Natural killer cell (primary cell): ENCODE results near the gene AKR7A2. TPM values are rescaled to one million over a fixed set of nuclear protein-coding genes. Genes with fewer than 3 reads are reported as not detected.
A peak's percentile ranks its signal among the peaks of the same experiment; 100 is the strongest.

Source experiments
- ATAC-seq, 3 donors: fragments of 150-1000 bp in 2 of 3; fragments of 200-7000 bp in 1 of 3; cut with Tn5 transposase; 1 replicate in 1 of 3; 2 replicates in 2 of 3; pipeline ENCODE4 v1.10.0; 2021; ENCODE audit warnings: mild to moderate bottlenecking in 2 of 3, moderate library complexity in 2 of 3
- DNase-seq, 2 donors: peaks; one replicate each; pipeline versions ENCODE4 v3.0.0 to v3.0.0-alpha.2; 2013 to 2021; ENCODE audit warnings: mixed read lengths in 1 of 2
- H3K27ac ChIP-seq: one replicate; pipeline ENCODE4 v1.5.1; 2013; ENCODE audit warnings: mild to moderate bottlenecking, low read length
- H3K27me3 ChIP-seq: one replicate; pipeline ENCODE4 v1.6.1; 2013; ENCODE audit warnings: low read length; ENCODE audit not compliant: control insufficient read depth, insufficient read depth
- H3K36me3 ChIP-seq: one replicate; pipeline ENCODE4 v1.6.1; 2013; ENCODE audit warnings: low read length; ENCODE audit not compliant: control insufficient read depth, insufficient read depth
- H3K4me1 ChIP-seq: one replicate; pipeline ENCODE4 v1.6.1; 2013; ENCODE audit warnings: low read length; ENCODE audit not compliant: control insufficient read depth, insufficient read depth
- H3K4me3 ChIP-seq: one replicate; pipeline ENCODE4 v1.5.1; 2013; ENCODE audit warnings: low read length
- H3K9me3 ChIP-seq: one replicate; pipeline ENCODE4 v1.6.1; 2013; ENCODE audit warnings: low read length; ENCODE audit not compliant: control insufficient read depth, insufficient read depth
- H3K27ac Mint-ChIP-seq, 2 donors: one replicate each; pipeline ENCODE4 v1.8.0; 2022; ENCODE audit warnings: mild to moderate bottlenecking in 2 of 2, mixed read lengths in 2 of 2, moderate library complexity in 1 of 2
- H3K27me3 Mint-ChIP-seq, 2 donors: one replicate each; pipeline ENCODE4 v1.8.0; 2022; ENCODE audit warnings: low read depth in 2 of 2, mixed read lengths in 2 of 2
- H3K36me3 Mint-ChIP-seq: one replicate; pipeline ENCODE4 v1.8.0; 2022; ENCODE audit warnings: mixed read lengths
- H3K4me1 Mint-ChIP-seq, 2 donors: one replicate each; pipeline ENCODE4 v1.8.0; 2022; ENCODE audit warnings: mixed read lengths in 2 of 2
- H3K4me3 Mint-ChIP-seq: one replicate; pipeline ENCODE4 v1.8.0; 2022; ENCODE audit warnings: mild to moderate bottlenecking, moderate library complexity, mixed read lengths
- H3K9me3 Mint-ChIP-seq, 2 donors: one replicate each; pipeline ENCODE4 v1.8.0; 2022; ENCODE audit warnings: mixed read lengths in 2 of 2
- WGBS: methylation state at CpG from one replicate; pipeline ENCODE4 v1.1.7; 2013; ENCODE audit warnings: missing lambda C conversion rate; ENCODE audit not compliant: insufficient coverage; 5-methylcytosine and 5-hydroxymethylcytosine counted together
- intact Hi-C: fragments of 100-400 bp; cut with micrococcal nuclease; formaldehyde crosslinking; loops from one replicate; pipeline ENCODE4 v1.14.2; 2022
- total RNA-seq, 4 donors: library from RNA; stranded (reverse); fragments of 120-200 nt in 1 of 4; gene quantifications; one replicate each; pipeline versions ENCODE4 v1.2.3 to v1.2.4, GENCODE V29; 2013 to 2022
- TF ChIP-seq, protein P1 (sequence below): fragments of 200-600 bp; IDR thresholded peaks from one replicate; pipeline ENCODE4 v1.8.0; 2022; ENCODE audit warnings: antibody characterized with exemption

Gene AKR7A2
- total RNA-seq, 3 donors from 2014 or later (not counting 1 experiment from before 2014, with no cell fraction given) = 25.5 to 31.9 (median 28.9) TPM

DNA sequence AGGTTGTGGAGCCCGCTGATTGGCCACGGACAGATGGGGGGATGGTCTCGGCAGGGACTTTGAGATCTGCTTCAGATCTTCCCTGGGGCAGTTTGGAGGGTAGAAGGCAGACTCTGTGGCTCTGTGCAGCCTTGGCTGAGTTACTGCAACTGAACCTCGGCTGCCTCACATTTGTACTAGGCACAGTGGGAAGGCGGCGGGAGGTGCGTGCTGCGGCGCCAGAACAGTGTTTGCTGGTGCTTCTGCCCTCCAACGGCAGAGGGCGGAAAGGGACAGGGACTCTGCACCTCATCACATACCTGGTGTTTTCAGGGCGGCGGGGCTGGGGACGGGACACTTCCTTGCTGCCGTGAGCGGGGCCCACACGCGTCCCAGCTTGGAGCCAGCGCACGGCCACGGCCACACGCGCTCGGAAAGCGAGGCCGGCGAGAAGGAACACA, 26.4 kb upstream of the AKR7A2 start:
- Mint-ChIP-seq H3K4me3 (no peak overlapping the region), H3K27ac (no peak overlapping the region), H3K4me1 (no peaks in the 10 kb centered on the region), H3K9me3 (no peaks in the 10 kb centered on the region), H3K36me3 (no peaks in the 10 kb centered on the region), H3K27me3 (no peaks in the 10 kb centered on the region)
- DNase-seq = no peak
- no peak for ATAC-seq
- 98% methylated on average over 27 of the region's 27 CpGs for WGBS
- no peaks in the 10 kb centered on the region for H3K27me3 ChIP-seq
- intact Hi-C loops = no loop called here
- H3K9me3 ChIP-seq = no peaks in the 10 kb centered on the region
- peaks cover 29% of the 10 kb centered on the region for H3K36me3 ChIP-seq
- TF ChIP-seq, protein P1, sequence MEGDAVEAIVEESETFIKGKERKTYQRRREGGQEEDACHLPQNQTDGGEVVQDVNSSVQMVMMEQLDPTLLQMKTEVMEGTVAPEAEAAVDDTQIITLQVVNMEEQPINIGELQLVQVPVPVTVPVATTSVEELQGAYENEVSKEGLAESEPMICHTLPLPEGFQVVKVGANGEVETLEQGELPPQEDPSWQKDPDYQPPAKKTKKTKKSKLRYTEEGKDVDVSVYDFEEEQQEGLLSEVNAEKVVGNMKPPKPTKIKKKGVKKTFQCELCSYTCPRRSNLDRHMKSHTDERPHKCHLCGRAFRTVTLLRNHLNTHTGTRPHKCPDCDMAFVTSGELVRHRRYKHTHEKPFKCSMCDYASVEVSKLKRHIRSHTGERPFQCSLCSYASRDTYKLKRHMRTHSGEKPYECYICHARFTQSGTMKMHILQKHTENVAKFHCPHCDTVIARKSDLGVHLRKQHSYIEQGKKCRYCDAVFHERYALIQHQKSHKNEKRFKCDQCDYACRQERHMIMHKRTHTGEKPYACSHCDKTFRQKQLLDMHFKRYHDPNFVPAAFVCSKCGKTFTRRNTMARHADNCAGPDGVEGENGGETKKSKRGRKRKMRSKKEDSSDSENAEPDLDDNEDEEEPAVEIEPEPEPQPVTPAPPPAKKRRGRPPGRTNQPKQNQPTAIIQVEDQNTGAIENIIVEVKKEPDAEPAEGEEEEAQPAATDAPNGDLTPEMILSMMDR = no peak
- no peak overlapping the region for H3K4me3 ChIP-seq
- H3K27ac ChIP-seq = no peak overlapping the region
- H3K4me1 ChIP-seq = no peaks in the 10 kb centered on the region

DNA sequence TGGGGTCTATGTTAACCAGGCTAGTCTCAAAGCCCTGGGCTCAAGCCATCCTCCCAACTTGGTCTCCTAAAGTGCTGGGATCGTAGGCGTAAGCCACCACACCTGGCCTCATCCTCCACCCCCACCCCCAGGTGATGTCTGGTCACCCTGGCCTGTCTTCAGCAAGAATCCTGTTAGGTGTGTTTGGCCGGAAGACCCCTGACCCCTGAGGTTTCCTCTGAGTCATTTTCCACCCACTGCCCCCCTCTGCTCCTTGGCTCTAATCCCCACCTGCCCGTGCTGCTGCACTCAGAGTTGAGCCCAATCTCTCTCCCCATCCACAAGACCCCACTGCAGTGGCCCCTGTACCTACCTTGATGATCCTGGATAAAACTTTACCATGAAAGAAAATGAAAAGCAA, 25.3 kb upstream of the AKR7A2 start:
- Mint-ChIP-seq H3K27ac (peak overlapping the region; percentile 65 to 72), H3K9me3 (no peaks in the 10 kb centered on the region)

DNA sequence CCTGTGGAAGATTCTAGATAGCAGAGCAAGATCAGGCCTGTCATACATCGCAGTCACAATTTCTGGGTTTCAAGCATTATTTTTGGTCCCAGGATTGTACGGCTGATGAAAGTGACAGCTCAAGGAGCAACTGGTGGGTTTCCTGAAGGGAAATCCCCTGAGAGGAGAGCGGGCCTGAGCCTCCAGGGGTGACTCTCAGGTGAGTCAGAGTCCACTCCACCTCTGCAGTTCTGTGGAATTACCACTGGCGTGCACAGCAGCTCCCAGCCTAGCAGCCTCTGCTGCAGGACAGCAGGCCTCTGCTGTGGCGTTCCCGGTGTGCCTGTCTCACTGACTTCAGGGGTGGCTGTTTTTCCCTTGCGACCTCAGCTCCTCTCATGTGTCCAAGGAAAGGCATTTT, 24.6 kb upstream of the AKR7A2 start:
- no peak for DNase-seq
- Histone ChIP-seq H3K27me3 (no peaks in the 10 kb centered on the region), H3K27ac (no peak overlapping the region), H3K4me1 (no peaks in the 10 kb centered on the region), H3K4me3 (no peak overlapping the region), H3K36me3 (peaks cover 14% of the 10 kb centered on the region), H3K9me3 (no peaks in the 10 kb centered on the region)
- intact Hi-C loops = no loop called here
- no peak for ATAC-seq
- Mint-ChIP-seq H3K4me3 (no peak overlapping the region), H3K27me3 (no peaks in the 10 kb centered on the region), H3K9me3 (no peaks in the 10 kb centered on the region), H3K36me3 (no peaks in the 10 kb centered on the region), H3K27ac (no peak overlapping the region), H3K4me1 (no peaks in the 10 kb centered on the region)
- TF ChIP-seq, protein P1 = no peak
- WGBS = 88% methylated on average over 7 of the region's 7 CpGs

More for the DNA sequence above, 25.3 kb upstream of the AKR7A2 start:
- WGBS = 91% methylated on average over 4 of the region's 4 CpGs
- H3K4me1 Mint-ChIP-seq = no peaks in the 10 kb centered on the region
- Histone ChIP-seq H3K27me3 (no peaks in the 10 kb centered on the region), H3K4me3 (no peak overlapping the region), H3K4me1 (no peaks in the 10 kb centered on the region), H3K36me3 (peaks cover 20% of the 10 kb centered on the region), H3K9me3 (no peaks in the 10 kb centered on the region), H3K27ac (no peak overlapping the region)
- DNase-seq (no peak), ATAC-seq (no peak)
- no peaks in the 10 kb centered on the region for H3K27me3 Mint-ChIP-seq
- no peak overlapping the region for H3K4me3 Mint-ChIP-seq
- TF ChIP-seq, protein P1 = no peak
- intact Hi-C loops = no loop called here
- no peaks in the 10 kb centered on the region for H3K36me3 Mint-ChIP-seq

DNA sequence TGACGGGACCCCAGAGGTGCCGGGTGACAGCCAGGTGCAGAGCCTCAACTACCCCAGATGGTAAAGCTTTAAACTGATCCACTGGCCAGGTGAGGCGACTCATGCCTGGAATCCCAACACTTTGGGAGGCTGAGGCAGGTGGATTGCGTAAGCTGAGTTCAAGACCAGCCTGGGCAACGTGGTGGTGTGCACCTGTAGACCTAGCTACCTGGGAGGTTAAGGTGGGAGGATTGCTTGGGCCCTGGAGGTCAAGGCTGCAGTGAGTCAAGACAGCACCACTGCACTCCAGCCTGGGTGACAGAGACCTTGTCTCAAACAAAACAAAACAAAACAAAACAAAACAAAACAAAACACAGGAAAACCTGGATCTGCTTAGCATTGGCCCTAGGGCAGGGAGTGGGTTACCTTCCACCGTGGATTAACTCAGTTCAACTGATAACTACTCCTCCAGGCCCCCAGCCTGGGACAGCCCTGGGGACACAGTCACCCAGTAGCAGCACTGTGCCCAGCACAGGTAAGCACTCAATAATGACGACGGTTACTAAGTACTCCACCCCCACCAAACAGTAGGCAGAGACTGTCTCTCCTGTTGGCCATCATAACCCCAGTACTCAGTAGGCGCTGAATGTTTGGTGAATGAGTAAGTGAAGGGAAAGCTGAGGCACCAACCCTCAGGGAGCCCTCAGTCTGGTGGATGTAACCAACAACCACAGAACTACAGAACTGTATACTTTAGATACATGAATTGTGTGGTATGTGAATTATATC, 21.8 kb upstream of the AKR7A2 start:
- ATAC-seq (no peak), DNase-seq (no peak)
- H3K4me3 Mint-ChIP-seq = no peak overlapping the region
- no peaks in the 10 kb centered on the region for H3K9me3 Mint-ChIP-seq
- Histone ChIP-seq H3K27me3 (no peaks in the 10 kb centered on the region), H3K27ac (no peak overlapping the region), H3K4me1 (no peaks in the 10 kb centered on the region), H3K9me3 (no peaks in the 10 kb centered on the region), H3K4me3 (no peak overlapping the region), H3K36me3 (no peaks in the 10 kb centered on the region)
- TF ChIP-seq, protein P1 = no peak
- H3K27ac Mint-ChIP-seq = no peak overlapping the region
- no peaks in the 10 kb centered on the region for H3K36me3 Mint-ChIP-seq
- WGBS = 83% methylated on average over 8 of the region's 9 CpGs
- intact Hi-C loops = no loop called here
- H3K4me1 Mint-ChIP-seq = peaks cover 0 to 5% of the 10 kb centered on the region in 2 donors
- H3K27me3 Mint-ChIP-seq = no peaks in the 10 kb centered on the region
